GM19025 (cell line): ENCODE measurements around the gene WNT6.

Experiments
- ATAC-seq: cut with Tn5 transposase; IDR thresholded peaks from one replicate; pipeline ENCODE4 v1.9.1; 2021; ENCODE audit warnings: mild to moderate bottlenecking, low read depth, moderate library complexity; ENCODE audit not compliant: unreplicated experiment

Gene WNT6

DNA sequence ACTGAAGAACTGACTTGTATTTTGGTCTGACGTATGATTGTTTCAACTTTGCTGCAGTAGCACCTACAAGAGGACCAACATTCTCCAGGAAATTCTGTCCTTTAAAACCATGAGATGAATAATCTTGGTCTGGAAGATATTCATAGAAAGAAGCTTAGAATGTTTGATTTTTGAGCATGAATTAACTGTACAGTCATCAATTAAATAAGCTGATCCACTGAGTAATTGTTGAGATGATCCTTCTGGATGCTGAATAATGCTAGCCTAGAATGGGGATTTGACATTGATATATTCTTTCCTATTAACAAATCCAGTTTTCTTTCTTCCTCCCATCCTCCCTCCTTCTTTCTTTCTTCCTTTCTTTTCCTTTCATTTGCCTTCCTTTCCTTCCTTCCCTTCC lies 60.9 kb downstream of the WNT6 start:
- ATAC-seq: no peak
